Measurements from ENCODE around the gene MARK3. TPM values are rescaled to one million over a fixed set of nuclear protein-coding genes. Genes with fewer than 3 reads are reported as not detected.
A peak's percentile ranks its signal among the peaks of the same experiment; 100 is the strongest.

MARK3 gene
- total and polyA plus RNA-seq, 2 of the 13 experiments (the other 11 are each of a cell fraction or from before 2014, with no cell fraction given) = 47.7 to 56.6 TPM

DNA sequence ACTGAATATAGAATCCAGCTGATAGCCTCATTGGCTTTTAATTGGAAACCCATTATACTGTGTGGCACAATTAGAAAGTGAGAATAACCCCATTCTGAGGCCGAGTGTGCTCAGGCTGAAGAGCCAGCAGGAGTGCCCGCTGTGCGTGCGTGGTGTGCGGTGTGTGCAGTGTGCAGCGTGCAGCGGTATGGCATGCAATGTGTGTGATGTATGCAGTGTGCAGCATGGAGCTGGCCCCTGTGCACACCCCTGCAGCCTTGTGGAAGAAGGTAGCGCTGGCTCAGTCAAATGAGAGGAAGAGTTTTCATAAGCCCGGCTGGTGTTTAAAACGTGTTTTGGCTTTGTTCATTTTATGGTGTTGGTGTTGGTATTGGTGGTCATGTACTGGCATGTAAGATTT, 114.5 kb downstream of the MARK3 start (continued):
- TF ChIP-seq, protein P1, sequence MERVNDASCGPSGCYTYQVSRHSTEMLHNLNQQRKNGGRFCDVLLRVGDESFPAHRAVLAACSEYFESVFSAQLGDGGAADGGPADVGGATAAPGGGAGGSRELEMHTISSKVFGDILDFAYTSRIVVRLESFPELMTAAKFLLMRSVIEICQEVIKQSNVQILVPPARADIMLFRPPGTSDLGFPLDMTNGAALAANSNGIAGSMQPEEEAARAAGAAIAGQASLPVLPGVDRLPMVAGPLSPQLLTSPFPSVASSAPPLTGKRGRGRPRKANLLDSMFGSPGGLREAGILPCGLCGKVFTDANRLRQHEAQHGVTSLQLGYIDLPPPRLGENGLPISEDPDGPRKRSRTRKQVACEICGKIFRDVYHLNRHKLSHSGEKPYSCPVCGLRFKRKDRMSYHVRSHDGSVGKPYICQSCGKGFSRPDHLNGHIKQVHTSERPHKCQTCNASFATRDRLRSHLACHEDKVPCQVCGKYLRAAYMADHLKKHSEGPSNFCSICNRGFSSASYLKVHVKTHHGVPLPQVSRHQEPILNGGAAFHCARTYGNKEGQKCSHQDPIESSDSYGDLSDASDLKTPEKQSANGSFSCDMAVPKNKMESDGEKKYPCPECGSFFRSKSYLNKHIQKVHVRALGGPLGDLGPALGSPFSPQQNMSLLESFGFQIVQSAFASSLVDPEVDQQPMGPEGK (CRISPR knock-in tag; IDR thresholded peaks at IDR 0.05) = no peak
- TF ChIP-seq ZNF382 (CRISPR knock-in tag; IDR thresholded peaks at IDR 0.05; ENCODE audit: borderline replicate concordance) = no peak
- TF ChIP-seq ZFP36L2 (CRISPR knock-in tag; IDR thresholded peaks at IDR 0.05) = no peak
- TF ChIP-seq, protein P2, sequence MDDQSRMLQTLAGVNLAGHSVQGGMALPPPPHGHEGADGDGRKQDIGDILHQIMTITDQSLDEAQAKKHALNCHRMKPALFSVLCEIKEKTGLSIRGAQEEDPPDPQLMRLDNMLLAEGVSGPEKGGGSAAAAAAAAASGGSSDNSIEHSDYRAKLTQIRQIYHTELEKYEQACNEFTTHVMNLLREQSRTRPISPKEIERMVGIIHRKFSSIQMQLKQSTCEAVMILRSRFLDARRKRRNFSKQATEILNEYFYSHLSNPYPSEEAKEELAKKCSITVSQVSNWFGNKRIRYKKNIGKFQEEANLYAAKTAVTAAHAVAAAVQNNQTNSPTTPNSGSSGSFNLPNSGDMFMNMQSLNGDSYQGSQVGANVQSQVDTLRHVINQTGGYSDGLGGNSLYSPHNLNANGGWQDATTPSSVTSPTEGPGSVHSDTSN (CRISPR knock-in tag; IDR thresholded peaks at IDR 0.05; ENCODE audit: borderline replicate concordance) = no peak

DNA sequence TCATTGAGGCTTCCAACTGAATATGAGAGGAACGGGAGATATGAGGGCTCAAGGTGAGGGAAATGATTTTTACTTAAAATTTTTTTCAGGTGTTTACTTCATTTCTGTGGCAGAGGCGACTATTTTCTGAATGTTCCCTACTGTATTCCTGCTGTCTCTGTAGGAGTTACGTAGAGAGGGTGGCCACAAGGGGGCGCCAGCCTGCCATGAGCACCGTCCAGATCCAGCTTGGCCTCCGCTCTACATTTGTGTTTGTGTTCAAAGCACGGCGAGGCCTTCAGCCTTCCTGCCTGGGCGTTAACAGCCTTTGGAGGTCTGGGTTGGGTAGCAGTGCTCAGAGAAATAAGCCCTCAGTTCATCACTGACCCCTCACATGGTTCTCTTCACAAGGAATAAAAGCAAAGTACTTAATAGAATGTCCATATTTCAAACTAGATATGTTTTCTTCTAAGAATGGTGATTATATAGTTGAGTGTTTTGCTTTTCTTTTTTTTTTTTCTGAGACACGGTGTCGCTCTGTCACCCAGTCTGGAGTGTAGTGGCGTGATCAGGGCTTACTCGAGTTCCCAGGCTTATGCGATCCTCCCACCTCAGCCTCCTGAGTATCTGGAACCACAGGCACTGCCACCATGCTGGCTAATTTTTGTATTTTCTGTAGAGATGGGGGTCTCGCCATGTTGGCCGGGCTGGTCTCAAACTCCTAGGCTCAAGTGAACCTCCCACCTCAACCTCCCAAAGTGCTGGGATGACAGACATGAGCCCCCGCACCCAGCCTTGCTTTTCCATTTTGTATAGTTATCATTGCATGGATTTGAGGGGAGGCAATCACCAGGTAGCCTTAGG, 115.2 kb downstream of the MARK3 start:
- ATAC-seq (peak; percentile 98), FAIRE-seq (peak; percentile 15), DNase-seq (ENCODE audit: low spot score) (peak; percentile 72)
- H2AFZ ChIP-seq (ENCODE audit: low read length) = no peak overlapping the region
- H3K4me2 ChIP-seq (ENCODE audit: low read depth, low read length) = no peak overlapping the region
- intact Hi-C loops (cut with micrococcal nuclease; ENCODE audit: unreplicated experiment) (loop anchor here (1.0 to 5.0 kb wide), 2 partner anchors 46 to 1193 kb away; partner anchors contain the start of gene MOK), in situ Hi-C loops (cut with HindIII; ENCODE audit: extremely low pct_ligation_motif_present, low pct_unique_long_range_greater_than_20kb) (loop anchor here (5.0 kb wide), 1 partner anchor 47 kb away; no protein-coding TSS in a partner anchor)
- peaks cover 23 to 58% of the 10 kb centered on the region in 2 experiments for H3K36me3 ChIP-seq (replicated peaks in 1 of 2; ENCODE audit: control insufficient read depth in 1 of 2, insufficient read depth in 2 of 2, low read length in 2 of 2)
- H3K4me1 ChIP-seq (ENCODE audit: insufficient read depth, low read length) = peaks cover 8% of the 10 kb centered on the region
- ChIA-PET POLR2A (no interaction called here), CTCF (ENCODE audit: low intra/inter-chr PET ratio, low total read pairs) (interaction anchor here (0.6 to 2.0 kb wide), 5 partner anchors 18 to 50 kb away, joined by 3 to 31 read pairs (median 3); no protein-coding TSS in a partner anchor)
- H3K79me2 ChIP-seq (ENCODE audit: insufficient read depth, low read length) = no peaks in the 10 kb centered on the region
- no TSS peak for BruUV-seq (replicated peaks)
- 49% methylated on average over 17 of the region's 17 CpGs for WGBS (ENCODE audit: low lambda C conversion rate)
- no peaks in the 10 kb centered on the region for H3K27me3 ChIP-seq (ENCODE audit: control insufficient read depth in 1 of 2, insufficient read depth in 2 of 2, low read length in 2 of 2)
- H3K9me3 ChIP-seq (ENCODE audit: low read length) = no peaks in the 10 kb centered on the region
- no peak overlapping the region for H3K4me3 ChIP-seq (replicated peaks in 1 of 3; ENCODE audit: insufficient read depth in 1 of 3, low read depth in 2 of 3, low read length in 3 of 3)
- H4K20me1 ChIP-seq (ENCODE audit: insufficient read depth, low read length) = no peaks in the 10 kb centered on the region
- H3K9ac ChIP-seq (ENCODE audit: insufficient read depth, low read depth, low read length) = no peak overlapping the region
- no peak overlapping the region for H3K27ac ChIP-seq (ENCODE audit: extremely low read length, insufficient read depth, low read length)
- TF ChIP-seq KDM4B (CRISPR knock-in tag; IDR thresholded peaks at IDR 0.05) (0 out of 2 replicates have a peak, but pooled peaks have one; percentile 39), ZNF224 (CRISPR knock-in tag; IDR thresholded peaks at IDR 0.05) (no peak), TEAD2 (CRISPR knock-in tag; IDR thresholded peaks at IDR 0.05) (no peak), ZNF468 (CRISPR knock-in tag; IDR thresholded peaks at IDR 0.05) (no peak), RARG (CRISPR knock-in tag; IDR thresholded peaks at IDR 0.05; ENCODE audit: low read depth) (no peak), TARDBP (CRISPR knock-in tag; IDR thresholded peaks at IDR 0.05) (0 out of 2 replicates have a peak, but pooled peaks have one; percentile 25), HOXA9 (CRISPR knock-in tag; IDR thresholded peaks at IDR 0.05; ENCODE audit: borderline replicate concordance) (no peak), ETV5 (CRISPR knock-in tag; IDR thresholded peaks at IDR 0.05; ENCODE audit: borderline replicate concordance) (peak; percentile 21; the same call in 1 of the 2 replicates), MIER2 (CRISPR knock-in tag; IDR thresholded peaks at IDR 0.05) (0 out of 2 replicates have a peak, but pooled peaks have one; percentile 25), ZNF230 (CRISPR knock-in tag; IDR thresholded peaks at IDR 0.05) (no peak), ZSCAN20 (CRISPR knock-in tag; IDR thresholded peaks at IDR 0.05; ENCODE audit: borderline replicate concordance) (no peak), ZFP82 (CRISPR knock-in tag; IDR thresholded peaks at IDR 0.05; ENCODE audit: borderline replicate concordance) (no peak)
- TF ChIP-seq, protein P3, sequence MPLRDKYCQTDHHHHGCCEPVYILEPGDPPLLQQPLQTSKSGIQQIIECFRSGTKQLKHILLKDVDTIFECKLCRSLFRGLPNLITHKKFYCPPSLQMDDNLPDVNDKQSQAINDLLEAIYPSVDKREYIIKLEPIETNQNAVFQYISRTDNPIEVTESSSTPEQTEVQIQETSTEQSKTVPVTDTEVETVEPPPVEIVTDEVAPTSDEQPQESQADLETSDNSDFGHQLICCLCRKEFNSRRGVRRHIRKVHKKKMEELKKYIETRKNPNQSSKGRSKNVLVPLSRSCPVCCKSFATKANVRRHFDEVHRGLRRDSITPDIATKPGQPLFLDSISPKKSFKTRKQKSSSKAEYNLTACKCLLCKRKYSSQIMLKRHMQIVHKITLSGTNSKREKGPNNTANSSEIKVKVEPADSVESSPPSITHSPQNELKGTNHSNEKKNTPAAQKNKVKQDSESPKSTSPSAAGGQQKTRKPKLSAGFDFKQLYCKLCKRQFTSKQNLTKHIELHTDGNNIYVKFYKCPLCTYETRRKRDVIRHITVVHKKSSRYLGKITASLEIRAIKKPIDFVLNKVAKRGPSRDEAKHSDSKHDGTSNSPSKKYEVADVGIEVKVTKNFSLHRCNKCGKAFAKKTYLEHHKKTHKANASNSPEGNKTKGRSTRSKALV (CRISPR knock-in tag; IDR thresholded peaks at IDR 0.05) = no peak
